T-cell (primary cell): ENCODE data around the gene PPP1R2B. TPM values are rescaled to one million over a fixed set of nuclear protein-coding genes. Genes with fewer than 3 reads are reported as not detected.

ENCODE experiments used
- ATAC-seq, 4 experiments: fragments of 200-7000 bp in 3 of 4; fragments of 150-1000 bp in 1 of 4; cut with Tn5 transposase; replicated peaks in 1 of 4; 1 replicate in 3 of 4; 2 replicates in 1 of 4; pipeline ENCODE4 v1.10.0; 2021; ENCODE audit warnings: moderate library complexity in 3 of 4, mild to moderate bottlenecking in 2 of 4, moderate number of reproducible peaks in 1 of 4
- CTCF ChIA-PET, 2 donors: fragments of 300-600 bp; sonication (Branson Sonifier 250); formaldehyde crosslinking; loops; one replicate each; lab custom pipeline; 2022; ENCODE audit warnings: antibody characterized with exemption in 2 of 2; lab: Charles Lee
- POLR2A ChIA-PET, 2 donors: fragments of 300-600 bp; sonication (Branson Sonifier 250); formaldehyde crosslinking; loops; one replicate each; lab custom pipeline; 2022; ENCODE audit warnings: antibody characterized with exemption in 2 of 2; lab: Charles Lee
- DNase-seq, 35 experiments: peaks; one replicate each; pipeline versions ENCODE4 v3.0.0 to v3.0.0-alpha.2; 2013 to 2023
- H3K27ac ChIP-seq: one replicate; pipeline ENCODE4 v1.5.1; 2013; ENCODE audit warnings: low read length
- H3K27me3 ChIP-seq, 2 experiments: replicated peaks in 1 of 2; 1 replicate in 1 of 2; 2 replicates in 1 of 2; pipeline versions ENCODE4 v1.6.1 to v1.7.0; 2013; ENCODE audit warnings: low read length in 1 of 2, mixed read lengths in 1 of 2; ENCODE audit not compliant: control insufficient read depth in 2 of 2, insufficient read depth in 2 of 2; ENCODE audit errors: extremely low read depth in 1 of 2
- H3K36me3 ChIP-seq, 2 donors: 1 replicate in 1 of 2; 2 replicates in 1 of 2; pipeline versions ENCODE4 v1.6.1 to v1.7.0; 2013; ENCODE audit warnings: low read length in 1 of 2; ENCODE audit not compliant: control insufficient read depth in 2 of 2, insufficient read depth in 1 of 2; ENCODE audit errors: extremely low read depth in 1 of 2
- H3K4me1 ChIP-seq, 2 experiments: 1 replicate in 1 of 2; 2 replicates in 1 of 2; pipeline versions ENCODE4 v1.6.1 to v1.7.0; 2013; ENCODE audit warnings: low read length in 2 of 2, mixed read lengths in 1 of 2; ENCODE audit not compliant: insufficient read depth in 2 of 2, control insufficient read depth in 1 of 2; ENCODE audit errors: extremely low read depth in 1 of 2
- H3K4me3 ChIP-seq, 2 donors: 1 replicate in 1 of 2; 2 replicates in 1 of 2; pipeline versions ENCODE4 v1.5.1 to v1.7.0; 2013; ENCODE audit warnings: mild to moderate bottlenecking in 2 of 2, low read length in 1 of 2, moderate library complexity in 1 of 2; ENCODE audit not compliant: control insufficient read depth in 1 of 2; ENCODE audit errors: extremely low read depth in 1 of 2
- H3K9me3 ChIP-seq: 2 replicates; pipeline ENCODE4 v1.7.0; 2013
- H3K27ac Mint-ChIP-seq, 2 donors: one replicate each; pipeline ENCODE4 v1.8.0; 2020 to 2021; ENCODE audit warnings: mild to moderate bottlenecking in 2 of 2, mixed read lengths in 2 of 2
- H3K27me3 Mint-ChIP-seq, 2 donors: one replicate each; pipeline ENCODE4 v1.8.0; 2021 to 2022; ENCODE audit warnings: mixed read lengths in 2 of 2
- H3K36me3 Mint-ChIP-seq: one replicate; pipeline ENCODE4 v1.8.0; 2021; ENCODE audit warnings: mixed read lengths
- H3K4me1 Mint-ChIP-seq, 3 donors: one replicate each; pipeline ENCODE4 v1.8.0; 2020 to 2022; ENCODE audit warnings: mixed read lengths in 3 of 3, mild to moderate bottlenecking in 1 of 3
- H3K4me3 Mint-ChIP-seq, 3 donors: one replicate each; pipeline ENCODE4 v1.8.0; 2020 to 2022; ENCODE audit warnings: mild to moderate bottlenecking in 3 of 3, mixed read lengths in 3 of 3, moderate library complexity in 3 of 3
- H3K9me3 Mint-ChIP-seq, 3 donors: one replicate each; pipeline ENCODE4 v1.8.0; 2020 to 2022; ENCODE audit warnings: mixed read lengths in 3 of 3
- WGBS: methylation state at CpG from one replicate; pipeline ENCODE4 v1.1.5; 2013; ENCODE audit warnings: missing lambda C conversion rate; ENCODE audit not compliant: insufficient coverage; 5-methylcytosine and 5-hydroxymethylcytosine counted together
- total RNA-seq, 35 experiments: library from RNA in 6 of 35; stranded (reverse) in 6 of 35; fragments of 120-200 nt in 1 of 35; gene quantifications; one replicate each; pipeline versions ENCODE4 v1.2.1 to v1.2.4 and lab custom pipeline; 2013 to 2026

PPP1R2B gene
- total RNA-seq, 5 donors from 2014 or later (not counting 1 experiment from before 2014, with no cell fraction given) = 0.13 to 0.68 (median 0.53) TPM; not detected in 2

- Histone ChIP-seq H3K9me3 (no peaks in the 10 kb centered on the region), H3K4me1 (no peaks in the 10 kb centered on the region), H3K36me3 (no peaks in the 10 kb centered on the region), H3K27me3 (no peaks in the 10 kb centered on the region), H3K27ac (no peak overlapping the region), H3K4me3 (no peak overlapping the region)
- no CpG with 5 or more reads among the region's 3 CpGs for WGBS
- H3K4me1 Mint-ChIP-seq = no peaks in the 10 kb centered on the region
- H3K4me3 Mint-ChIP-seq = no peak overlapping the region
- CTCF ChIA-PET = no interaction called here
- POLR2A ChIA-PET = no interaction called here
- H3K36me3 Mint-ChIP-seq = no peaks in the 10 kb centered on the region
- ATAC-seq = no peak
- peaks cover 2 to 9% of the 10 kb centered on the region in 2 donors for H3K27me3 Mint-ChIP-seq
- no peak overlapping the region for H3K27ac Mint-ChIP-seq
- no peaks in the 10 kb centered on the region for H3K9me3 Mint-ChIP-seq
- no peak for DNase-seq
Observed at GRCh38 chr5:156819537-156819936, 30.6 kb upstream of the PPP1R2B start.

GRCh38 chr5:156819967-156820581 is 30.0 kb upstream of the PPP1R2B start:
- CTCF ChIA-PET = no interaction called here
- 77% methylated on average over 5 of the region's 7 CpGs for whole genome bisulfite sequencing
- Histone ChIP-seq H3K9me3 (no peaks in the 10 kb centered on the region), H3K36me3 (no peaks in the 10 kb centered on the region), H3K27me3 (no peaks in the 10 kb centered on the region), H3K4me3 (no peak overlapping the region), H3K27ac (no peak overlapping the region), H3K4me1 (no peaks in the 10 kb centered on the region)
- no peak overlapping the region for H3K4me3 Mint-ChIP-seq
- no peak overlapping the region for H3K27ac Mint-ChIP-seq
- no peaks in the 10 kb centered on the region for H3K4me1 Mint-ChIP-seq
- no peak for DNase-seq
- POLR2A ChIA-PET = no interaction called here
- H3K9me3 Mint-ChIP-seq = no peaks in the 10 kb centered on the region
- peaks cover 2 to 9% of the 10 kb centered on the region in 2 donors for H3K27me3 Mint-ChIP-seq
- ATAC-seq = no peak
- H3K36me3 Mint-ChIP-seq = no peaks in the 10 kb centered on the region

GRCh38 chr5:156824241-156824640 is 25.9 kb upstream of the PPP1R2B start:
- WGBS = no CpG with 5 or more reads among the region's 4 CpGs
- Mint-ChIP-seq H3K4me1 (no peaks in the 10 kb centered on the region), H3K9me3 (peaks cover 0 to 10% (median 8%) of the 10 kb centered on the region in 3 donors), H3K4me3 (no peak overlapping the region), H3K36me3 (peaks cover 2% of the 10 kb centered on the region), H3K27me3 (peaks cover 3 to 9% of the 10 kb centered on the region in 2 donors), H3K27ac (no peak overlapping the region)
- CTCF ChIA-PET = interaction anchor here in 1 of 2 donors (0.5 kb wide), 1 partner anchor 786 kb away, joined by 6 read pairs; no protein-coding TSS in a partner anchor
- Histone ChIP-seq H3K9me3 (no peaks in the 10 kb centered on the region), H3K4me3 (no peak overlapping the region), H3K27me3 (no peaks in the 10 kb centered on the region), H3K36me3 (no peaks in the 10 kb centered on the region), H3K4me1 (no peaks in the 10 kb centered on the region), H3K27ac (no peak overlapping the region)
- POLR2A ChIA-PET = no interaction called here
- ATAC-seq (no peak), DNase-seq (no peak)

GRCh38 chr5:156824800-156825199 is 25.3 kb upstream of the PPP1R2B start:
- peaks cover 3 to 9% of the 10 kb centered on the region in 2 donors for H3K27me3 Mint-ChIP-seq
- Histone ChIP-seq H3K27me3 (no peaks in the 10 kb centered on the region), H3K36me3 (no peaks in the 10 kb centered on the region), H3K4me3 (no peak overlapping the region), H3K4me1 (no peaks in the 10 kb centered on the region), H3K9me3 (no peaks in the 10 kb centered on the region), H3K27ac (no peak overlapping the region)
- ChIA-PET CTCF (no interaction called here), POLR2A (no interaction called here)
- ATAC-seq = no peak
- H3K36me3 Mint-ChIP-seq = peaks cover 2% of the 10 kb centered on the region
- H3K9me3 Mint-ChIP-seq = peaks cover 0 to 10% (median 8%) of the 10 kb centered on the region in 3 donors
- no peak overlapping the region for H3K27ac Mint-ChIP-seq
- WGBS = 83% methylated on average over 1 of the region's 2 CpGs
- H3K4me1 Mint-ChIP-seq = no peaks in the 10 kb centered on the region
- H3K4me3 Mint-ChIP-seq = no peak overlapping the region
- no peak for DNase-seq

- H3K27me3 Mint-ChIP-seq = peaks cover 3 to 9% of the 10 kb centered on the region in 2 donors
- H3K4me3 Mint-ChIP-seq = no peak overlapping the region
- peaks cover 2% of the 10 kb centered on the region for H3K36me3 Mint-ChIP-seq
- no peaks in the 10 kb centered on the region for H3K27me3 ChIP-seq
- H3K27ac ChIP-seq = no peak overlapping the region
- ATAC-seq = no peak
- H3K27ac Mint-ChIP-seq = no peak overlapping the region
- H3K4me1 ChIP-seq = no peaks in the 10 kb centered on the region
- DNase-seq = no peak
- POLR2A ChIA-PET = no interaction called here
- no peak overlapping the region for H3K4me3 ChIP-seq
- no peaks in the 10 kb centered on the region for H3K4me1 Mint-ChIP-seq
- H3K9me3 ChIP-seq = no peaks in the 10 kb centered on the region
- WGBS = 100% methylated on average over 1 of the region's 3 CpGs
- CTCF ChIA-PET = no interaction called here
- H3K9me3 Mint-ChIP-seq = peaks cover 0 to 10% (median 8%) of the 10 kb centered on the region in 3 donors
- no peaks in the 10 kb centered on the region for H3K36me3 ChIP-seq
Observed at GRCh38 chr5:156825688-156826087, 24.4 kb upstream of the PPP1R2B start.

GRCh38 chr5:156826150-156826549 is 23.9 kb upstream of the PPP1R2B start:
- no peaks in the 10 kb centered on the region for H3K27me3 ChIP-seq
- Mint-ChIP-seq H3K4me1 (no peaks in the 10 kb centered on the region), H3K27me3 (peaks cover 3 to 9% of the 10 kb centered on the region in 2 donors), H3K36me3 (peaks cover 2% of the 10 kb centered on the region), H3K27ac (no peak overlapping the region), H3K9me3 (peaks cover 0 to 10% (median 8%) of the 10 kb centered on the region in 3 donors), H3K4me3 (no peak overlapping the region)
- H3K9me3 ChIP-seq = no peaks in the 10 kb centered on the region
- no peak overlapping the region for H3K4me3 ChIP-seq
- POLR2A ChIA-PET = no interaction called here
- ATAC-seq (no peak), DNase-seq (no peak)
- no peak overlapping the region for H3K27ac ChIP-seq
- H3K36me3 ChIP-seq = no peaks in the 10 kb centered on the region
- WGBS = 75% methylated on average over 3 of the region's 4 CpGs
- CTCF ChIA-PET = no interaction called here
- H3K4me1 ChIP-seq = no peaks in the 10 kb centered on the region
